Activated CD4-positive, CD25-positive, alpha-beta regulatory T cell treated with anti-CD3 and anti-CD28 coated beads, Interleukin-2, amount 50 U/mL, for 16 hours (primary cell): ENCODE measurements around the gene DDI1.
"Not testable (repeated sequence)": the region's sequence is repeated elsewhere in the genome, so short reads cannot be mapped to it uniquely, and the experiment has no call there.

ENCODE experiments used
- DNase-seq: peaks from one replicate; pipeline ENCODE4 v3.0.0-alpha.2; 2020; ENCODE audit warnings: low read depth, low spot score

Gene DDI1

GRCh38 chr11:104041792-104042191 is 5.4 kb downstream of the DDI1 start:
- no peak for DNase-seq

GRCh38 chr11:104043142-104043541 is 6.7 kb downstream of the DDI1 start:
- DNase-seq, result no peak

GRCh38 chr11:104043678-104044239 is 7.3 kb downstream of the DDI1 start:
- no peak for DNase-seq

- no peak for DNase-seq
Measured at GRCh38 chr11:104046331-104046730, 9.9 kb downstream of the DDI1 start.

GRCh38 chr11:104046858-104047257 is 10.4 kb downstream of the DDI1 start:
- not testable (repeated sequence) for DNase-seq

- DNase-seq, result no peak
Measured at GRCh38 chr11:104049116-104049515, 12.7 kb downstream of the DDI1 start.

- DNase-seq, result no peak
Measured at GRCh38 chr11:104051778-104052177, 15.3 kb downstream of the DDI1 start.

- DNase-seq, result no peak
Measured at GRCh38 chr11:104053743-104054478, 17.5 kb downstream of the DDI1 start.

GRCh38 chr11:104054911-104055529 is 18.6 kb downstream of the DDI1 start:
- no peak for DNase-seq

- no peak for DNase-seq
Measured at GRCh38 chr11:104055596-104055995, 19.2 kb downstream of the DDI1 start.

- no peak for DNase-seq
Measured at GRCh38 chr11:104057908-104058307, 21.5 kb downstream of the DDI1 start.

- no peak for DNase-seq
Measured at GRCh38 chr11:104058680-104059079, 22.2 kb downstream of the DDI1 start.

GRCh38 chr11:104060004-104060794 is 23.8 kb downstream of the DDI1 start:
- DNase-seq, result no peak

GRCh38 chr11:104060820-104061219 is 24.4 kb downstream of the DDI1 start:
- DNase-seq, result no peak

GRCh38 chr11:104061853-104062521 is 25.5 kb downstream of the DDI1 start:
- DNase-seq, result no peak

GRCh38 chr11:104064034-104064630 is 27.7 kb downstream of the DDI1 start:
- no peak for DNase-seq

GRCh38 chr11:104067534-104067933 is 31.1 kb downstream of the DDI1 start:
- DNase-seq, result no peak

GRCh38 chr11:104073950-104074705 is 37.7 kb downstream of the DDI1 start:
- DNase-seq, result no peak

GRCh38 chr11:104075091-104075490 is 38.7 kb downstream of the DDI1 start:
- DNase-seq, result no peak

- DNase-seq, result no peak
Measured at GRCh38 chr11:104075706-104076105, 39.3 kb downstream of the DDI1 start.

- DNase-seq, result no peak
Measured at GRCh38 chr11:104076455-104076854, 40.0 kb downstream of the DDI1 start.
